WTC11 (cell line): ENCODE results near the gene GRIA4. TPM values are rescaled to one million over a fixed set of nuclear protein-coding genes. Genes with fewer than 3 reads are reported as not detected.

Experiments
- ATAC-seq: fragments of 200-7000 bp; cut with Tn5 transposase; 2 replicates; pipeline ENCODE4 v1.10.0; 2021; ENCODE audit warnings: mild to moderate bottlenecking, moderate library complexity
- CTCF ChIA-PET: fragments of 300-600 bp; sonication (Branson Sonifier 250); formaldehyde crosslinking; loops from one replicate; lab custom pipeline; 2021; ENCODE audit warnings: antibody characterized with exemption; lab: Charles Lee
- POLR2A ChIA-PET: fragments of 350-600 bp; sonication (Branson Sonifier 250); formaldehyde crosslinking; loops from one replicate; lab custom pipeline; 2021; ENCODE audit warnings: antibody characterized with exemption; lab: Charles Lee
- DNase-seq: peaks from one replicate; pipeline ENCODE4 v3.0.0; 2021; ENCODE audit warnings: low spot score
- H3K27ac Mint-ChIP-seq: 2 replicates; pipeline ENCODE4 v1.8.0; 2021; ENCODE audit warnings: mixed read lengths
- H3K27me3 Mint-ChIP-seq: 2 replicates; pipeline ENCODE4 v1.8.0; 2021; ENCODE audit warnings: low read depth, mild to moderate bottlenecking, moderate library complexity, mixed read lengths
- H3K36me3 Mint-ChIP-seq: 2 replicates; pipeline ENCODE4 v1.8.0; 2021; ENCODE audit warnings: mixed read lengths
- H3K4me1 Mint-ChIP-seq: 2 replicates; pipeline ENCODE4 v1.8.0; 2022; ENCODE audit warnings: mixed read lengths
- H3K4me3 Mint-ChIP-seq: 2 replicates; pipeline ENCODE4 v1.8.0; 2021; ENCODE audit warnings: mild to moderate bottlenecking, moderate library complexity, mixed read lengths
- H3K9me3 Mint-ChIP-seq: 2 replicates; pipeline ENCODE4 v1.8.0; 2021; ENCODE audit warnings: mixed read lengths
- CDX4 ChIP-seq: fragments of 250-450 bp; sonication (Bioruptor Pico); IDR thresholded peaks from 2 replicates; pipeline ENCODE4 v1.9.0; 2021; ENCODE audit warnings: moderate library complexity, mild to moderate bottlenecking, inconsistent platforms, borderline replicate concordance
- CTCF ChIP-seq: fragments of 200-600 bp; IDR thresholded peaks from 2 replicates; pipeline ENCODE4 v1.8.0; 2022; ENCODE audit warnings: antibody characterized with exemption
- E2F4 ChIP-seq: sonication (generic); formaldehyde crosslinking; IDR thresholded peaks from 2 replicates; pipeline ENCODE4 v1.8.1; 2022; ENCODE audit warnings: low read depth, mild to moderate bottlenecking, moderate library complexity, missing genetic modification reagents, borderline replicate concordance
- ETV6 ChIP-seq: sonication (generic); formaldehyde crosslinking; IDR thresholded peaks from 2 replicates; pipeline ENCODE4 v1.8.1; 2022; ENCODE audit warnings: mild to moderate bottlenecking, missing genetic modification reagents
- FOXK1 ChIP-seq: sonication (generic); formaldehyde crosslinking; IDR thresholded peaks from 2 replicates; pipeline ENCODE4 v1.8.0; 2022; ENCODE audit warnings: mild to moderate bottlenecking, moderate library complexity, missing genetic modification reagents
- FOXP1 ChIP-seq: sonication (generic); formaldehyde crosslinking; IDR thresholded peaks from 2 replicates; pipeline ENCODE4 v1.8.0; 2022; ENCODE audit warnings: missing genetic modification reagents, mild to moderate bottlenecking, moderate library complexity, borderline replicate concordance
- JUN ChIP-seq: sonication (generic); formaldehyde crosslinking; IDR thresholded peaks from 2 replicates; pipeline ENCODE4 v1.8.0; 2023; ENCODE audit warnings: mild to moderate bottlenecking, missing genetic modification reagents
- NR2C2 ChIP-seq: sonication (generic); formaldehyde crosslinking; IDR thresholded peaks from 2 replicates; pipeline ENCODE4 v1.8.0; 2022; ENCODE audit warnings: mild to moderate bottlenecking, missing genetic modification reagents
- PRRX2 ChIP-seq: fragments of 250-450 bp; sonication (Bioruptor Pico); IDR thresholded peaks from 2 replicates; pipeline ENCODE4 v1.8.0; 2021; ENCODE audit warnings: mild to moderate bottlenecking
- ZNF263 ChIP-seq: sonication (generic); formaldehyde crosslinking; IDR thresholded peaks from 2 replicates; pipeline ENCODE4 v1.8.1; 2022; ENCODE audit warnings: low read depth, mild to moderate bottlenecking, moderate library complexity, missing genetic modification reagents
- ZNF281 ChIP-seq: sonication (generic); formaldehyde crosslinking; IDR thresholded peaks from 2 replicates; pipeline ENCODE4 v1.8.0; 2023; ENCODE audit warnings: mild to moderate bottlenecking, missing genetic modification reagents
- ZNF532 ChIP-seq: fragments of 250-450 bp; sonication (Bioruptor Pico); IDR thresholded peaks from 2 replicates; pipeline ENCODE4 v1.9.0; 2021; ENCODE audit warnings: mild to moderate bottlenecking, borderline replicate concordance
- ZNF671 ChIP-seq: fragments of 250-450 bp; sonication (Bioruptor Pico); IDR thresholded peaks from 2 replicates; pipeline ENCODE4 v1.8.0; 2021; ENCODE audit warnings: mild to moderate bottlenecking
- ZSCAN18 ChIP-seq: fragments of 250-450 bp; sonication (Bioruptor Pico); IDR thresholded peaks from 2 replicates; pipeline ENCODE4 v2.1.2; 2022; ENCODE audit warnings: mild to moderate bottlenecking, moderate library complexity
- total RNA-seq: library from RNA; stranded (reverse); gene quantifications from 3 replicates; pipeline ENCODE4 v1.2.3, GENCODE V29; 2021
- TF ChIP-seq, protein P1 (sequence below): sonication (generic); formaldehyde crosslinking; IDR thresholded peaks from 2 replicates; pipeline ENCODE4 v1.8.1; 2023; ENCODE audit warnings: mild to moderate bottlenecking, missing genetic modification reagents, moderate library complexity

The GRIA4 gene
- total RNA-seq, 1 experiment from 2014 or later = 11.4 TPM

- H3K9me3 Mint-ChIP-seq = no peaks in the 10 kb centered on the region
- H3K27me3 Mint-ChIP-seq = no peaks in the 10 kb centered on the region
- no peak overlapping the region for H3K4me3 Mint-ChIP-seq
- H3K36me3 Mint-ChIP-seq = no peaks in the 10 kb centered on the region
- ATAC-seq (no peak), DNase-seq (no peak)
- H3K4me1 Mint-ChIP-seq = peaks cover 5% of the 10 kb centered on the region
- ChIA-PET CTCF (no interaction called here), POLR2A (no interaction called here)
- no peak overlapping the region for H3K27ac Mint-ChIP-seq
- TF ChIP-seq NR2C2 (CRISPR knock-in tag) (no peak), CDX4 (CRISPR knock-in tag) (no peak)
Measured at GRCh38 chr11:105923807-105924206, 313.9 kb downstream of the GRIA4 start.

DNA sequence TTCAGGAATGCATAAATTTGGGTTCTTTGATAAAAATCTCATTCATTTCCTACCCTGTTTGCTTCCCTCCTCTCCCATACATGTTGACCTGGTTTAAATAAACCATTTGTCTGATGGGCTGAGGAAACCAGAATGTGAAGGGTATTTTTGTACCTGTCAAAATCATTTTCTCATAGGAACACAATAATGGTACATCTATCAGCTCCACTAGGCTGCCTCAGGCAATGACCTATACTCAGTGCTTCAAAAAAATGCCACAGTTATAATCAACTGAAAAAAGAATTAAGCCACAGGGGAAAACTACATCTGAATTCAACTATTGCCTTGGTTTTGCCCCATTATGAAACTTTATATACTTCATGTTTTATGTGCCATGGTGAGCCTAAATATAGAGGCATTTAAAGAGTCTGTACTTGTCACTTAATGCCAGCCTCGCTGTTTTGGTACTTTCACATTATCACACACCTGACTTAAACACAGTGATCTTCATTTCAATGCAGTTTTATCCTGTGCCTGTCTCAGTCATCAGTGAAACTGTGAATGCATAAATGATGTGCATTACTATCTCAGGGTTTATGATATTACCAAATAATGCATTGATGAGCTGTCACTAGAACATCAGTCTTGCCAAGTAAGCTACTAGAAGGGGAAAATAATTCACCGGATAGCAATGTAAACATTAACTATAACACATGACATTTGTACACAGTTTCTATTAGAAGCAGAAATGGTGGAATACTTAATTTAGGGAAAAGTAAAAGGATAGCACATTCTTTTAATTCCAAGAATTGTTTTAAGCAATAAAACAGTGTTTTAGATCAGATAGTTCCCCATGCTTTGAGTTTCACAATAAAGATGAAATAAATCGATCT, 319.4 kb downstream of the GRIA4 start:
- no peaks in the 10 kb centered on the region for H3K9me3 Mint-ChIP-seq
- ChIA-PET CTCF (no interaction called here), POLR2A (no interaction called here)
- H3K4me3 Mint-ChIP-seq = no peak overlapping the region
- TF ChIP-seq, protein P1, sequence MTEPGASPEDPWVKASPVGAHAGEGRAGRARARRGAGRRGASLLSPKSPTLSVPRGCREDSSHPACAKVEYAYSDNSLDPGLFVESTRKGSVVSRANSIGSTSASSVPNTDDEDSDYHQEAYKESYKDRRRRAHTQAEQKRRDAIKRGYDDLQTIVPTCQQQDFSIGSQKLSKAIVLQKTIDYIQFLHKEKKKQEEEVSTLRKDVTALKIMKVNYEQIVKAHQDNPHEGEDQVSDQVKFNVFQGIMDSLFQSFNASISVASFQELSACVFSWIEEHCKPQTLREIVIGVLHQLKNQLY (CRISPR knock-in tag) = no peak
- TF ChIP-seq JUN (CRISPR knock-in tag) (no peak), PRRX2 (CRISPR knock-in tag) (no peak), ZSCAN18 (CRISPR knock-in tag) (no peak), E2F4 (CRISPR knock-in tag) (no peak), ZNF263 (CRISPR knock-in tag) (no peak), ZNF671 (CRISPR knock-in tag) (no peak)
- DNase-seq = no peak
- H3K27ac Mint-ChIP-seq = 0 out of 2 replicates have a peak overlapping the region, but pooled peaks have one; percentile 49
- H3K27me3 Mint-ChIP-seq = no peaks in the 10 kb centered on the region
- peaks cover 5% of the 10 kb centered on the region for H3K4me1 Mint-ChIP-seq
- ATAC-seq = no peak
- H3K36me3 Mint-ChIP-seq = no peaks in the 10 kb centered on the region

GRCh38 chr11:105933695-105934094, 323.8 kb downstream of the GRIA4 start:
- ChIA-PET POLR2A (no interaction called here), CTCF (no interaction called here)
- ATAC-seq = no peak

More at GRCh38 chr11:105933695-105934094, 323.8 kb downstream of the GRIA4 start:
- no peaks in the 10 kb centered on the region for H3K9me3 Mint-ChIP-seq
- H3K27me3 Mint-ChIP-seq = no peaks in the 10 kb centered on the region
- H3K36me3 Mint-ChIP-seq = no peaks in the 10 kb centered on the region
- DNase-seq = no peak
- H3K4me1 Mint-ChIP-seq = peaks cover 33% of the 10 kb centered on the region
- no peak overlapping the region for H3K27ac Mint-ChIP-seq
- no peak overlapping the region for H3K4me3 Mint-ChIP-seq
- no peak for TF ChIP-seq ZNF281 (CRISPR knock-in tag)
- TF ChIP-seq FOXK1 (CRISPR knock-in tag) = no peak
- TF ChIP-seq ETV6 (CRISPR knock-in tag) = no peak
- no peak for TF ChIP-seq CTCF
- TF ChIP-seq ZNF532 (CRISPR knock-in tag) = no peak
- no peak for TF ChIP-seq FOXP1
- TF ChIP-seq, protein P1 (CRISPR knock-in tag) = no peak
